Activated CD8-positive, alpha-beta memory T cell treated with anti-CD3 and anti-CD28 coated beads, Interleukin-2, amount 50 U/mL, for 24 hours (primary cell): ENCODE measurements around the gene OXTR.

Experiments used
- DNase-seq: peaks from one replicate; pipeline ENCODE4 v3.0.0-alpha.2; 2020; ENCODE audit errors: extremely low read depth

The OXTR gene

DNA sequence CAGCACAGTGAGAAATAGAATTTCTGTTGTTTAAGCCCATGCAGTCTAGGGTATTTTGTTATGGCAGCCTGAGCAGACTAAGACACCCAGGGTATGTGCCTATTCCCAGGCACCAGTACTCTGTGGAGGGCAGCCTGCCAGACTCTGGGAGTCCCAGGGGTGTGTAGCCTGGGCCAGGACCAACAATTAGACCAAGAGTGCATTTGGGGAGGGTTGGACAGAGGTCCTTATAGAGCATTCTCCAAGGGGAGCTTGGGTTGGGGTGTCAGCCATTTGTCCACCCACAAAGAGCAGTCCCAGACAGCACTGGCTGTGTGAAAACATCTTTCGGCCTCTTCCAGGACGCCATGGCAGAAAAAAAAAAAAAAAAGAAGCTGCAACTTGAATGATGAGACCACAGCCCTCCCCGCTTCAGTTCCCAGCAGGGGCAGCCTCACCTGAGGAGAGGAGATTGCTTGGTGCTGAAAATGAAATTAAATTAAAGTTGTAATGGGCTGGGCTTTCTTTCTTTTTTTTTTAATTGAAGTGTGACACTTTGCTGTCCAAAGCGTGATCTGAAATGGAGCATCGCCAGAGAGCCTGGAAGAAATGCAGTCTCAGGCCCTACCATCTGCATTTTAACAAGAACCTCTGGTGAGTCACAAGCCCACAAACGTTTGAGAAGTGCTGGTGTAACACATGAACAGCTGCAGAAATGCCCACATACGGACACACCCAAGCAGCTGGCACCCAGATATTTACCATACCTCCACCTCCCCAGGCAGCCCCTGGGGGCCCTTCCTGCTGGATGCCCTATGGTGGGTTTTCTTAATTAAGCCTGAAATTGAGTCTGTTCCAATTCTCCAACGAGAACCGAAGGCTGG, 57.1 kb downstream of the OXTR start:
- no peak for DNase-seq

DNA sequence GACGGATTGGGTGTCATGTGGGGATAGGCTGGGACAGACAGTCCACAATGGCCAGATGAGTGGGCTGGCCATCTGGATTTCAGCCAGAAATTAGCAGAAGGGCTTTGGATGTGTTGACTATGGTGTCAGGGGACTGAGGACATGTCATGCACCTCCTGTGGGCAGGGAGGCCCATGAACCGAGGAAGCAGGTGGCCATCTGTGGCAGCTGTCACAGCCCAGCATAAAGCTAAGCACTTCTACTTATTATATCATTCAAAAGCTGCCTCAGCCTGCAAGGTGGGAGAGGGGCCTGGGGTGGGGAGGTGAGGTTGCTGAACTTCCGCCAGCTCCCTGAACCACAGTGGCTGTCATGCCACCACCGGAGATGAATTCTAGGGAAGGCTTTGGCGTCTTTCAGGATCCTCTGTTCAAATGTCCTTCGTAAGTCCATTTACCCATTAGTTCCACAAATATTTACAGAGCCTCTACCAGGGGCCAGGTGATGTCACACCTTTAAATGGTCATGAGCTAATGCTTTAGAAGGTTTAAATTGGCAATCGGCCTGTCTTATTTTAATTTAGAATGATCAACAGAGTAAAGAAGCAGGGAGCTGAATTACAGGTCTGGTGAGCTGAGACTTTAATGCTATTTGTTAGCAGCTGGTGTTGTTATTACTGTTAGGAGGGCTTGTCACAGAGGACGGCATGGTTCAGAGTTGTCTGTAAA, 59.5 kb downstream of the OXTR start:
- DNase-seq = no peak

DNA sequence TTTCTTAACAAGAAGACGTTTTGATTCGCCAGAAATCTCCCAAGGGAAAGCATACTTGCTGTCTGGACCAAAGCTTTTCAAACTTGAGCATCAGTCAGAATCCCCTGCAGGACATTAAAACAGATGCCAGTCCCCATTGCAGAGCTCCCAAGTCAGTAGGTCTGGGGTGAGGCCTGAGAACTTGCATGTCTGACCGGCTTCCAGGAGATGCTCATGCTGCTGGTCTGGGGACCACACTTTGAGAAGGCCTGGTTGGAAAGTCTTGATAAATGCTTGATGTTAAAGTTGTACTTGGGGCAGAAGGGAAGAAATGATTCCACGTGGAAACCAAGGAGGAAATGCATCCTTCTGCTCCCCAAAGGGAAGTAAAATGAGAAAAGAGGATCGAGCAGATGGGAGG, 60.1 kb downstream of the OXTR start:
- no peak for DNase-seq

DNA sequence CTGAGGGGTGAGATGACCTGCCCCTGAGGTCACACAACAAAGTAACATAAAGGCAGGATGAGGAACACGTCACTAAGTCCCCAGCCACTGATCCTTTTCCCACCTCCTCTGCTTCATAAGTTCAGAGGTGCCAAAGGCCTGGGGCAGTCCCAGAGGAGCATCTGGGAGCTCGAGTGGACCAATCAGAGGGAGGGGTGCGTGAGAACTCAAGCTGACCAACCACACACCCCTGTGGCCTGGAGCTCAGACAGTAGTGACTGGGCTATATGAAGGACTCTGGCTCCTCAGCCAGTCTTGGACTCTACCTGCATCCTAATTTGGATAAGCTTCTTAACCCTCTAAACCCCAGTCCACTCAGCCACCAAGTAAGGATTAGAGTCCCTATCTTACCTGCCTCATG, 63.8 kb downstream of the OXTR start:
- DNase-seq = no peak

DNA sequence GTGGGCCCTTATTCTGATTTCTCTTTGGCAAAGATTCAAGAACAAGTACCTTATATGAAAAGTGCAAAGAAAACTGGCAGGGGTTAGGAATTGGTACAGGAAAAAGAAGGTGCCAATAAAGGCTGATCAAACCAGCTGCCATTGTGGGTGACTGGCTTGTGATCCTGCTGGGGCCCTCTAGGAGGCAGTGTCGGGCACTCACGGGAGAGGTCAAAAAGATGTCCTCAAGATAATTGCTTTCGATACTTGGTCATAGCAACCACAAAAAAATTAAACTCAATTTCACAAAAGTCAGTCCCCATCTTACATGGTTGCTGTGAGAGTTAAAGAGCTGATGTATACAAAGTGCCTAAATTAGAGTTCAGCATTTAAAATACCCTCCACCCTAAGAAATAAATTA, 66.9 kb downstream of the OXTR start:
- no peak for DNase-seq
